ENCODE data around the gene INO80E. TPM values are rescaled to one million over a fixed set of nuclear protein-coding genes. Genes with fewer than 3 reads are reported as not detected.

INO80E gene
- total and polyA plus RNA-seq, 7 donors, result 30.5 to 86.9 (median 43.3) TPM

- H3K36me3 ChIP-seq (ENCODE audit: insufficient read depth in 1 of 2, low read depth in 1 of 2), result no peaks in the 10 kb centered on the region
- H3K4me1 ChIP-seq, result peaks cover 2% of the 10 kb centered on the region
- intact Hi-C loops (cut with DNase I), result loop anchor here in 1 of 2 donors (10.0 kb wide), 1 partner anchor 333 kb away; no protein-coding TSS in a partner anchor
- 20 to 31% (median 24%) methylated on average over 12 to 13 of the region's 13 CpGs for WGBS, 3 donors
- H3K27me3 ChIP-seq (ENCODE audit: insufficient read depth in 3 of 3, low read length in 2 of 3), result peaks cover 0 to 52% (median 15%) of the 10 kb centered on the region in 3 donors
- H3K27ac ChIP-seq, result no peak overlapping the region
- no peak overlapping the region for H3K4me3 ChIP-seq
- no peaks in the 10 kb centered on the region for H3K9me3 ChIP-seq
- ATAC-seq (peak in 2 of 4 donors; percentile 11 to 28), DNase-seq (no peak)
- TF ChIP-seq, protein P1, sequence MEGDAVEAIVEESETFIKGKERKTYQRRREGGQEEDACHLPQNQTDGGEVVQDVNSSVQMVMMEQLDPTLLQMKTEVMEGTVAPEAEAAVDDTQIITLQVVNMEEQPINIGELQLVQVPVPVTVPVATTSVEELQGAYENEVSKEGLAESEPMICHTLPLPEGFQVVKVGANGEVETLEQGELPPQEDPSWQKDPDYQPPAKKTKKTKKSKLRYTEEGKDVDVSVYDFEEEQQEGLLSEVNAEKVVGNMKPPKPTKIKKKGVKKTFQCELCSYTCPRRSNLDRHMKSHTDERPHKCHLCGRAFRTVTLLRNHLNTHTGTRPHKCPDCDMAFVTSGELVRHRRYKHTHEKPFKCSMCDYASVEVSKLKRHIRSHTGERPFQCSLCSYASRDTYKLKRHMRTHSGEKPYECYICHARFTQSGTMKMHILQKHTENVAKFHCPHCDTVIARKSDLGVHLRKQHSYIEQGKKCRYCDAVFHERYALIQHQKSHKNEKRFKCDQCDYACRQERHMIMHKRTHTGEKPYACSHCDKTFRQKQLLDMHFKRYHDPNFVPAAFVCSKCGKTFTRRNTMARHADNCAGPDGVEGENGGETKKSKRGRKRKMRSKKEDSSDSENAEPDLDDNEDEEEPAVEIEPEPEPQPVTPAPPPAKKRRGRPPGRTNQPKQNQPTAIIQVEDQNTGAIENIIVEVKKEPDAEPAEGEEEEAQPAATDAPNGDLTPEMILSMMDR (IDR thresholded peaks at IDR 0.05), result no peak
Measured at GRCh38 chr16:30027588-30028437, 31.8 kb downstream of the INO80E start.

- DNase-seq (no peak), ATAC-seq (peak; percentile 32 to 74 (median 70))
- H3K4me1 ChIP-seq, result peaks cover 2% of the 10 kb centered on the region
- H3K9me3 ChIP-seq, result no peaks in the 10 kb centered on the region
- intact Hi-C loops (cut with DNase I), result loop anchor here in 1 of 2 donors (10.0 kb wide), 1 partner anchor 334 kb away; no protein-coding TSS in a partner anchor
- TF ChIP-seq, protein P1 (IDR thresholded peaks at IDR 0.05), result no peak
- H3K36me3 ChIP-seq (ENCODE audit: insufficient read depth in 1 of 2, low read depth in 1 of 2), result no peaks in the 10 kb centered on the region
- WGBS, 3 donors, result 6 to 10% (median 7%) methylated on average over 15 to 18 of the region's 18 CpGs
- H3K4me3 ChIP-seq, result no peak overlapping the region
- peaks cover 0 to 60% (median 15%) of the 10 kb centered on the region in 3 donors for H3K27me3 ChIP-seq (ENCODE audit: insufficient read depth in 3 of 3, low read length in 2 of 3)
- no peak overlapping the region for H3K27ac ChIP-seq
Measured at GRCh38 chr16:30028438-30029076, 32.5 kb downstream of the INO80E start.

DNA sequence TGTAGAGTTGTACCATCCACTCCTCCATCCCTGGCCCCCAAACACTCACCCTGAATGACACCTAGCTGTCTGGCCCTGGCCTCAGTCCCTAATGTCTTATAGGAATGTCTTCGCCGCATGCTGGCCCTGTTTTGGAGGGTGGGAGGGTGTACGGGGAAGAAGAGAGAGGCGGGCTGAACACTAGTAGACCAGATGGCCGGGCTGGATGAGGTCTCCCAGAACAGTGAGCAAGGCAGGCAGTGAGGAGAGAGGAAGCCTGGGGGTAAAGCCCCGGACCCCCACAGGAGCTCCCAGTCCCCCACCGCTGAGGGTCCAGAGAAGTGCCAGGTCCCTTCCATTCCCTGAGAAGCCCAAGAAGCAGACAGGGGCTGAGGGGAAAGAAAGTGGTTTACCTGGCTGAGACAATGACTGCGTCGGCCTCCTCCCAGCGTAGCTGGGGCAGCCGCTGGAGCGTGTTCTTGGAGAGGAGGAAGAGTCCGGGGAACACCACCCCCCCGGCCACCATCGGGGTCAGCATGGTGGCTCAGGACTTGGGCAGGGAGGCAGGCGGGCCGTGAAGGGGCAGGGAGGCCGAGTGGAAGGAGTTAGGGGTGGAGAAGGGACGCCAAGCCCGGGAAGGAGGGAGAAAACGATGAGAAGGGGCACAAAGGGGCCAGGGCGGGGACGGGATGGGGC lies 34.1 kb downstream of the INO80E start:
- no peaks in the 10 kb centered on the region for H3K36me3 ChIP-seq (ENCODE audit: insufficient read depth in 1 of 2, low read depth in 1 of 2)
- peaks cover 2% of the 10 kb centered on the region for H3K4me1 ChIP-seq
- peaks cover 0 to 67% (median 15%) of the 10 kb centered on the region in 3 donors for H3K27me3 ChIP-seq (ENCODE audit: insufficient read depth in 3 of 3, low read length in 2 of 3)
- 25 to 27% (median 27%) methylated on average over 23 of the region's 23 CpGs for WGBS, 3 donors
- no peak overlapping the region for H3K27ac ChIP-seq
- TF ChIP-seq, protein P1 (IDR thresholded peaks at IDR 0.05), result no peak
- no peaks in the 10 kb centered on the region for H3K9me3 ChIP-seq
- no peak overlapping the region for H3K4me3 ChIP-seq
- intact Hi-C loops (cut with DNase I), result no loop called here
- ATAC-seq (no peak), DNase-seq (no peak)

DNA sequence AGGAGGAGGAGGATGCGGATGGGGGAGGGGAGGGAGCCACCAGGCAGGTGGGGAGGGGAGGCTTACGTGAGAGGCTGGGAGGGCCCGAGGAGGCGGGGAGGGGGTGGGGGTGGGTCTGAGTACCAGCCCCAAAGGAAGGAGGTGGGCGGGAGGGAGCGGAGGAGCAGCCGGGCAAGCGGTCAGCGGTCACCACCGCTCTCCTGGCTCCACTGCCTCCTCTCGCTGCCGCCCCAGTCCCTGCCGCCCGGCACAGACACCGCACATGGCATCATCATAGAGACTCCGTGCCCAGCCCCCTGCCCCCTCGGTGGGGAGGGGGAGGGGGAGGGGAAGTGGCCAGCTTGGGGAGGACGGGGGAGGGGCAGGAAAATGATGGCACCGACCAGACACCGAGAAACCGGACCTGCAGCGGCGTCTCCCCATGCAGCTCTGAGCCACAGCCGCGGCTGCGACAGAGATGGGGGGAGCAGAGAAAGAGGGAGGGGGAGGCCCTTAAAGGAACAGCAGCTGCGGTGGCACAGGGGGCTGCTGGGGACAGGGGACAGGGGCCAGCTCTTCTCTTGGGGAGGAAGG lies 34.9 kb downstream of the INO80E start, which contains the start of gene TLCD3B:
TSS of gene TLCD3B (minus strand) at position 431 of the 573 bp plus-strand sequence. CDS start 744 bp downstream, outside the sequence.
- H3K27ac ChIP-seq, result no peak within 1 kb of the TSS
- 2% methylated on average over 14 to 27 of the region's 27 CpGs for WGBS, 3 donors
- no peaks in the 10 kb centered on the region for H3K36me3 ChIP-seq (ENCODE audit: insufficient read depth in 1 of 2, low read depth in 1 of 2)
- H3K4me1 ChIP-seq, result peaks cover 2% of the 10 kb centered on the region
- ATAC-seq (peak in 1 of 4 donors; percentile 21), DNase-seq (no peak)
- intact Hi-C loops (cut with DNase I), result no loop called here
- H3K4me3 ChIP-seq, result peak within 1 kb of the TSS; percentile 15
- H3K9me3 ChIP-seq, result no peaks in the 10 kb centered on the region
- peaks cover 0 to 67% (median 15%) of the 10 kb centered on the region in 3 donors for H3K27me3 ChIP-seq (ENCODE audit: insufficient read depth in 3 of 3, low read length in 2 of 3)
- TF ChIP-seq, protein P1 (IDR thresholded peaks at IDR 0.05), result no peak
